ENCODE measurements around the gene DNAJC27.

DNAJC27 gene

DNA sequence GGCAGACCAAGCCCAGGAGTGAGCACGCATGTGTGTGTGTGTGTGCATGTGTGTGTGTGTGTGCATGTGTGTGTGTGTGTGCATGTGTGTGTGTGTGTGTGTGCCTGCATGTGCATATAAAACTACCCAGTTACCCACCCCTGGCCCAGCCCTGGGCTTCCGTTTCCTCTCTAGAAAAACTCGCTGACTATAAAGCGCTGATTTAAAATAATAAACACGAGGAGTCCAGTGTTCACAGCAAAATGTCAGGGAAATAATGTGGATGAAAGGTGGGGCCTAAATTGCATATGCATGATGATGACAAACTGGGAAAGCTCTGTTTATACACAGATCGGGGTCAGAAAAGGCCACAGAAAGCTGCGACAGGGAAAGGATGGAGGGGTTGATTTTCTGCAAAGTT lies 59.2 kb downstream of the DNAJC27 start:
- FAIRE-seq (no peak), DNase-seq (ENCODE audit: insufficient read length, low spot score) (no peak)
- TF ChIP-seq, protein P1, sequence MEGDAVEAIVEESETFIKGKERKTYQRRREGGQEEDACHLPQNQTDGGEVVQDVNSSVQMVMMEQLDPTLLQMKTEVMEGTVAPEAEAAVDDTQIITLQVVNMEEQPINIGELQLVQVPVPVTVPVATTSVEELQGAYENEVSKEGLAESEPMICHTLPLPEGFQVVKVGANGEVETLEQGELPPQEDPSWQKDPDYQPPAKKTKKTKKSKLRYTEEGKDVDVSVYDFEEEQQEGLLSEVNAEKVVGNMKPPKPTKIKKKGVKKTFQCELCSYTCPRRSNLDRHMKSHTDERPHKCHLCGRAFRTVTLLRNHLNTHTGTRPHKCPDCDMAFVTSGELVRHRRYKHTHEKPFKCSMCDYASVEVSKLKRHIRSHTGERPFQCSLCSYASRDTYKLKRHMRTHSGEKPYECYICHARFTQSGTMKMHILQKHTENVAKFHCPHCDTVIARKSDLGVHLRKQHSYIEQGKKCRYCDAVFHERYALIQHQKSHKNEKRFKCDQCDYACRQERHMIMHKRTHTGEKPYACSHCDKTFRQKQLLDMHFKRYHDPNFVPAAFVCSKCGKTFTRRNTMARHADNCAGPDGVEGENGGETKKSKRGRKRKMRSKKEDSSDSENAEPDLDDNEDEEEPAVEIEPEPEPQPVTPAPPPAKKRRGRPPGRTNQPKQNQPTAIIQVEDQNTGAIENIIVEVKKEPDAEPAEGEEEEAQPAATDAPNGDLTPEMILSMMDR (IDR thresholded peaks at IDR 0.05; ENCODE audit: insufficient read depth, missing control alignments), result no peak

DNA sequence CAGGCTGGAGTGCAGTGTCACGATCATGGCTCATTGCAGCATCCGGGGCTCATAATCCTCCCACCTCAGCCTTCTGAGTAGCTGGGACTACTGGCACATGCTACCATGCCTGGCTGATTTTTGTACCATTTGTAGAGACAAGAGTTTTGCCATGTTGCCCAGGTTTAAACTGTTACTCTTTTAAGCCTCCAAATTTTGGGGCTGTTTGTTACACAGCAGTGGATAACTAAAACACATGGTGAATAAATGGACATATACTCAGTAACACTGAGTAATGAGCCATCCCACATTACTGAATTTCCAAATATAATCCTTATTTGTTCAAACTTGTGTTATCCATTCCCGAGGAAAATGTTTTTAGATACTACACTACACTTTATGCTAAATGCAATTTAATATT lies 61.5 kb downstream of the DNAJC27 start:
- DNase-seq (ENCODE audit: insufficient read length, low spot score), result no peak
- TF ChIP-seq, protein P1 (IDR thresholded peaks at IDR 0.05; ENCODE audit: insufficient read depth, missing control alignments), result no peak
- FAIRE-seq, result no peak

DNA sequence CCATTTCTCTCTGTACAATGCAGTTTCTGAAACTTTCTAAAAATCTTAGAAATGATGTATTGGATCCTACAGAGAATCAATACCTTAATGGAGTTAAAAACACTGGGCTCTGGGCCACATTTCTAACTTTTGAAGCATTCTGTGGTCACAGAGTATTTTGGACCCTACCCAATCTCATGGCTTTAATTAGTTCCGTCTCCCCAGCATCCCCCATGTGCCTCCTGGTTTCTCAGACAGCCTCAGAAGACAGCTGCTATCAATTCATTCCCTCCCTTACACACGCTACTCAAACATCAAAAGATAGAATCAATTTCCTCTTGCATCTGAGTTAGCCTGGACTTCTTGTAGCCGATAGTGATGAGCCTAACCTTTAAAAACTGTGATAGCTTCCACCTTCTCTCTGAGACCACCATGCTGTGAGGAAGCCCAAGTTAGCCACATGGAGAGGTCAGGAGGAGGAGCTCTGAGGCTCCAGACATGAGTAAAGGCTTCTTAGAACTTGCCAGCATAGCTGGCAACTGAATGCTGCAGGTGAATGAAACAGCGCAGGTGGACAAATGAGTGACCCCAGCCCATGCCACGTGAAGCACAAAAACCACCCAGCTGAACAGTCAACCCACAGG lies 62.1 kb downstream of the DNAJC27 start:
- FAIRE-seq (no peak), DNase-seq (ENCODE audit: insufficient read length, low spot score) (no peak)
- TF ChIP-seq, protein P1 (IDR thresholded peaks at IDR 0.05; ENCODE audit: insufficient read depth, missing control alignments), result no peak

DNA sequence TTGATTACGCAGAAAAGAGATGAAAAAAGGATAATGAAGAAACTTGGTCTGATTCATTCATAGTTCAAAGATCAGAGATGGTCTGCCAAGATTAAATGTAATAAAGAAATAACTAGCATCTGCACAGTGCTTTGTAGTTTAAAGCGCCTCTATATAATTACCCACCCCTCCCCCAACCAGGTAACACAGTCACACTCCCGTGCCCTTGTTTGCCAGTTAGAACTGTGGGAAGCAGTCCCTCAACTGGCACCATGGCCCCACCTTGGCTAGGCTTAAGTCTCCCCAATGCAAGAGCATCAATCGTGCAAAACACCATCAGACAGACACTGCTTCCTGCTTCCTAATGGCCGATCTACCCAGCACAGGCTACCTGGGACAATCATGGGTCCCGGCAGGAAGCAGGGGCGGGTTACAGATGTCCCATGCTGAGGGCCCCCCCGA lies 63.3 kb downstream of the DNAJC27 start:
- DNase-seq (ENCODE audit: insufficient read length, low spot score) (no peak), FAIRE-seq (no peak)
- TF ChIP-seq, protein P1 (IDR thresholded peaks at IDR 0.05; ENCODE audit: insufficient read depth, missing control alignments), result no peak

DNA sequence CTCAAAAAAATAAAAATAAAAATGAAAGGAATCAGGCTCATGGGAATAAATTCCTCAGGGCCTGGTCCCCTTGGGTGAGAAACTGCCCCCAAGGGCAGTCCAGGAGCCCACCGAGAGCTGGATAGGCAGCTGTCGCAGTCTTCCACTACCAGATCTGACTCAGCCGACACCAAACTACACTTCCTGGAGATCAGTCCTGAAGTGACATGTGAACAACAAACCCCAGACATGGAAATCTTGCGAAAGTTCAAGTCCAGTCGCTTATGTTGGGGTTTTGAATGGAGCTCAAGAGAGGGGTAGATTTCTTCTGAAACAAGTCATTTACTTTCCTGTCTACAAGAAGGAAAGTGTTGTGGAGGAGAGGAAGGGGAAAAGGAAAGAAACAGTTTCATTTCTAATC lies 64.6 kb downstream of the DNAJC27 start:
- TF ChIP-seq, protein P1 (IDR thresholded peaks at IDR 0.05; ENCODE audit: insufficient read depth, missing control alignments), result no peak
- FAIRE-seq (no peak), DNase-seq (ENCODE audit: insufficient read length, low spot score) (no peak)

DNA sequence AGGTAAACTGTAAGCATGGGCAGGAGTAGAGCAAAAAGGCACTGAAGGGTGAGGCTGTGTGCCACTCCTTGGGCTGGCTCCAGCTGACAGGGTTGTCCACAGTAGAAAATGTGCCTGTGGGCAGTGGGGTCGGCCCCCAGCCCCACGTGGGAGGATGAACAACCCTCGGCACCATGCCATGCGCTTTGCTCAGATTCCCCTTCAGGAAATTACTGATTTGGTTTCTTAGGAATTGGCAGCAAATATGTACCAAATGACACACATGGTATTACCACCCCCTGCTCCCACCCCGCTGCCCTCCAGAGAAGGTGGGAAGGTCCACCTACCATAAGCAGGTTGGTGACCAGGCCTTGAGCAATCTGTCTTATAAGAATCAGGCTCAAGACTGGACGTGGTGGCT lies 65.3 kb downstream of the DNAJC27 start:
- FAIRE-seq (no peak), DNase-seq (ENCODE audit: insufficient read length, low spot score) (no peak)
- TF ChIP-seq, protein P1 (IDR thresholded peaks at IDR 0.05; ENCODE audit: insufficient read depth, missing control alignments), result no peak
